Astrocyte of the spinal cord (primary cell): ENCODE measurements around the gene ZNF155.
"Not testable (repeated sequence)": the region's sequence is repeated elsewhere in the genome, so short reads cannot be mapped to it uniquely, and the experiment has no call there.

Experiments
- DNase-seq: peaks from one replicate; pipeline ENCODE4 v3.0.0; 2011; ENCODE audit warnings: low read depth, low spot score
- H3K4me3 ChIP-seq: 2 replicates; pipeline ENCODE4 v1.5.1; 2011; ENCODE audit warnings: low read depth, mild to moderate bottlenecking, low read length, moderate library complexity
- in situ Hi-C: cut with HindIII; loops from 2 replicates; pipeline ENCODE4 v1.10.0; 2017; ENCODE audit warnings: low sequenced_read_pairs
- TF ChIP-seq, protein P1 (sequence below): IDR thresholded peaks from 2 replicates; pipeline ENCODE4 v1.5.1; 2012; ENCODE audit warnings: low read depth, mild to moderate bottlenecking, low read length, inconsistent platforms

ZNF155 gene

DNA sequence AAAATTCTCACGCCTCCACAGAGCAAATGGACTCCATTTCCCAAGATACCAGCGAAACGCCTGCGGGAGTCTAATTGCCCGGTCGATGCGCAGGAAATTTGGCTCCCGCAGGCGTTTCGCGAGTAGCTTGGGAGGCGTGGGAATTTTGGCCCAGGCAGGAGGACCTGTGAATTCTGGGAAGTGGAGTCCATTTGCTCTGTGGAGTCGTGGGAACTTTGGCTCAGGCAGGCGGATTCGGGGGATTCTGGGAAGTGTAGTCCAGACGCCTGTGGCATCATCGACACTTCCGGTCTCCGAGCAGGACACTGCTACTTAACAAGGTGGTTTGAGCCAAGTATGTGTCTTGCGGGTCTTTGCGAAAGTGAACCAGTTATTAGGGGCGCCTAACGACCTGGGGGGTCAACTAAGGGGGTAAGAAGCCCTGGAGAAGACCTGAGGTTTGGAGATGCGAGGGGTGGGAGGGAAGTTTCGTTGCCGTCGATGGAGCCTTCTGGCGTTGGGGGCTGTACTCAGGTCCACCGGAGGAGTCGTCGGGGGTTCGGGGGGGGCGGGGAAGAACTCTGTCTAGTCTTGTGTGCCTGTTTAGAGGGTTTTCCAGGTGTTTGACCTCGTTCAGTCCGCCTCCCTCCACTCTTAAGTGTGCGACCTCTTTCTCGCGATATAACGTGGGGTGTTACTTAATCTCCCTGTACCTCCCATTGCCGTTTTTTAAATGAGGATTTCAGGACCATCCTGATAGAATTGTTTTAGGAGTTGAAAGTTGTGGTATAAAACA lies at the start of gene ZNF155:
TSS of gene ZNF155 (plus strand) at position 277 of the 775 bp plus-strand sequence. CDS start 4,356 bp downstream, outside the sequence.
- H3K4me3 ChIP-seq: peak within 1 kb of the TSS; percentile 74
- TF ChIP-seq, protein P1, sequence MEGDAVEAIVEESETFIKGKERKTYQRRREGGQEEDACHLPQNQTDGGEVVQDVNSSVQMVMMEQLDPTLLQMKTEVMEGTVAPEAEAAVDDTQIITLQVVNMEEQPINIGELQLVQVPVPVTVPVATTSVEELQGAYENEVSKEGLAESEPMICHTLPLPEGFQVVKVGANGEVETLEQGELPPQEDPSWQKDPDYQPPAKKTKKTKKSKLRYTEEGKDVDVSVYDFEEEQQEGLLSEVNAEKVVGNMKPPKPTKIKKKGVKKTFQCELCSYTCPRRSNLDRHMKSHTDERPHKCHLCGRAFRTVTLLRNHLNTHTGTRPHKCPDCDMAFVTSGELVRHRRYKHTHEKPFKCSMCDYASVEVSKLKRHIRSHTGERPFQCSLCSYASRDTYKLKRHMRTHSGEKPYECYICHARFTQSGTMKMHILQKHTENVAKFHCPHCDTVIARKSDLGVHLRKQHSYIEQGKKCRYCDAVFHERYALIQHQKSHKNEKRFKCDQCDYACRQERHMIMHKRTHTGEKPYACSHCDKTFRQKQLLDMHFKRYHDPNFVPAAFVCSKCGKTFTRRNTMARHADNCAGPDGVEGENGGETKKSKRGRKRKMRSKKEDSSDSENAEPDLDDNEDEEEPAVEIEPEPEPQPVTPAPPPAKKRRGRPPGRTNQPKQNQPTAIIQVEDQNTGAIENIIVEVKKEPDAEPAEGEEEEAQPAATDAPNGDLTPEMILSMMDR: no peak
- in situ Hi-C loops: no loop called here
- DNase-seq: peak; percentile 98

GRCh38 chr19:43934985-43935708 lies 48.8 kb upstream of the ZNF155 start, which contains the start of gene ZNF45:
TSS of gene ZNF45 (minus strand) at chr19:43935282. CDS start at chr19:43922185, 13,097 bp downstream.
- in situ Hi-C loops: no loop called here
- H3K4me3 ChIP-seq: peak within 1 kb of the TSS; percentile 75
- peak; percentile 92 for DNase-seq
- TF ChIP-seq, protein P1: no peak

GRCh38 chr19:43936188-43936587 lies 47.8 kb upstream of the ZNF155 start:
- DNase-seq: no peak
- TF ChIP-seq, protein P1: no peak
- H3K4me3 ChIP-seq: no peak overlapping the region
- in situ Hi-C loops: no loop called here

- no peak for DNase-seq
- TF ChIP-seq, protein P1: no peak
- in situ Hi-C loops: no loop called here
- no peak overlapping the region for H3K4me3 ChIP-seq
Measured at GRCh38 chr19:43939557-43940260, 44.3 kb upstream of the ZNF155 start.

GRCh38 chr19:43940719-43941118 lies 43.3 kb upstream of the ZNF155 start:
- TF ChIP-seq, protein P1: no peak
- no peak for DNase-seq
- in situ Hi-C loops: no loop called here
- no peak overlapping the region for H3K4me3 ChIP-seq

GRCh38 chr19:43941209-43941608 lies 42.8 kb upstream of the ZNF155 start:
- DNase-seq: no peak
- in situ Hi-C loops: no loop called here
- TF ChIP-seq, protein P1: no peak
- no peak overlapping the region for H3K4me3 ChIP-seq

- DNase-seq, in situ Hi-C loops, H3K4me3 ChIP-seq: not testable (repeated sequence)
Measured at GRCh38 chr19:43947412-43947811, 36.6 kb upstream of the ZNF155 start.

GRCh38 chr19:43949803-43950202 lies 34.2 kb upstream of the ZNF155 start:
- H3K4me3 ChIP-seq, DNase-seq, in situ Hi-C loops: not testable (repeated sequence)
